PFSK-1 (cell line): Measurements from ENCODE around the gene FYN.

ENCODE experiments used
- FOXP2 ChIP-seq: optimal IDR thresholded peaks from 2 replicates; pipeline ENCODE3; 2011; ENCODE audit warnings: borderline replicate concordance, control low read depth, inconsistent platforms; ENCODE audit not compliant: insufficient read depth; ENCODE audit errors: extremely low read length, extremely low read depth
- POLR2AphosphoS5 ChIP-seq: IDR thresholded peaks from 2 replicates; pipeline ENCODE4 v1.6.1; 2012; ENCODE audit warnings: low read depth, mild to moderate bottlenecking, control low read depth, low read length, moderate library complexity
- REST ChIP-seq, 2 experiments: IDR thresholded peaks; 2 replicates each; pipeline versions ENCODE4 v1.6.1 to v1.8.0; 2011 to 2012; ENCODE audit warnings: low read depth in 2 of 2, low read length in 2 of 2, control low read depth in 1 of 2, inconsistent platforms in 1 of 2, mild to moderate bottlenecking in 1 of 2, moderate library complexity in 1 of 2; ENCODE audit not compliant: insufficient read depth in 1 of 2
- SIN3A ChIP-seq: IDR thresholded peaks from 2 replicates; pipeline ENCODE4 v1.6.1; 2012; ENCODE audit warnings: mild to moderate bottlenecking, low read length, moderate library complexity, borderline replicate concordance; ENCODE audit not compliant: insufficient read depth
- TAF1 ChIP-seq: IDR thresholded peaks from 2 replicates; pipeline ENCODE4 v1.6.1; 2012; ENCODE audit warnings: low read length, control low read depth, borderline replicate concordance; ENCODE audit not compliant: insufficient read depth

Gene FYN

GRCh38 chr6:111696814-111697213 lies 176.4 kb downstream of the FYN start:
- no peak for TF ChIP-seq TAF1
- no peak for TF ChIP-seq SIN3A
- no peak for TF ChIP-seq POLR2AphosphoS5
- no peak for TF ChIP-seq FOXP2
- TF ChIP-seq REST (IDR thresholded peaks at IDR 0.05; ENCODE audit: insufficient read depth in 1 of 2, low read depth in 2 of 2, low read length in 2 of 2) = no peak

GRCh38 chr6:111692327-111693164 lies 180.7 kb downstream of the FYN start:
- TF ChIP-seq REST (IDR thresholded peaks at IDR 0.05; ENCODE audit: insufficient read depth in 1 of 2, low read depth in 2 of 2, low read length in 2 of 2) (no peak), SIN3A (no peak), FOXP2 (no peak), POLR2AphosphoS5 (no peak), TAF1 (no peak)

GRCh38 chr6:111691345-111692225 lies 181.7 kb downstream of the FYN start:
- TF ChIP-seq FOXP2 = no peak
- no peak for TF ChIP-seq SIN3A
- TF ChIP-seq REST (IDR thresholded peaks at IDR 0.05; ENCODE audit: insufficient read depth in 1 of 2, low read depth in 2 of 2, low read length in 2 of 2) = no peak
- TF ChIP-seq TAF1 = no peak
- TF ChIP-seq POLR2AphosphoS5 = no peak

- TF ChIP-seq POLR2AphosphoS5 (no peak), TAF1 (no peak), REST (IDR thresholded peaks at IDR 0.05; ENCODE audit: insufficient read depth in 1 of 2, low read depth in 2 of 2, low read length in 2 of 2) (no peak), SIN3A (no peak), FOXP2 (no peak)
These were observed 183.3 kb downstream of the FYN start for GRCh38 chr6:111689946-111690345.
